Right lobe of liver (tissue), 4 donors: ENCODE results near the gene PPM1F.

Experiments used
- POLR2A ChIP-seq: fragments of 450-650 bp; IDR thresholded peaks from one replicate; pipeline ENCODE4 v1.6.1; 2017; ENCODE audit warnings: antibody characterized with exemption, mild to moderate bottlenecking
- TF ChIP-seq, protein P1 (sequence below), 4 donors: fragments of 200-600 bp in 3 of 4; fragments of 450-650 bp in 1 of 4; IDR thresholded peaks; one replicate each; pipeline versions ENCODE4 v1.5.1 to v1.8.0; 2016 to 2022; ENCODE audit warnings: antibody characterized with exemption in 4 of 4, mild to moderate bottlenecking in 2 of 4
- donor health status: DM: no; HTN: no; CAD: no.
- donor health status: DM: no; HTN: no; CAD: no.
- donor health status: DM: no; HTN: yes; CAD: no.

DNA sequence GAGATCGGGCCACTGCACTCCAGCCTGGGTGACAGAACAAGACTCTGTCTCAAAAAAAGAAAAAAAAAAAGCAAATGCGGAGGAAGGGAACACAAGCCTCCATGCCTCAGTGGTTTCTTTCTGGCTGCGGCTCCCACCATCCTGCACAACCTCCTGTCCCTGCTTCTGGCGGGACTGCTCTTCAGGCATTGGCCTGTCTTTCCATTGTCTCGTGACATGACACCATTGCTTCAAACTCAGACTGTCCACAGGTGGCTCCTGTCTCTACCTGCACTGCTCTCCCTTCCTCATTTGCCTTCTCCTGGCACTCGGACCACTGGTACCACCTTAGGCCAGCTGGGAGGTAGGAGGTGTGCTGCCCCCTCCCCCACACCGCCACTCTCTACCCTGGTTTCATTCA is 10.6 kb upstream of the PPM1F start:
- TF ChIP-seq, protein P1, sequence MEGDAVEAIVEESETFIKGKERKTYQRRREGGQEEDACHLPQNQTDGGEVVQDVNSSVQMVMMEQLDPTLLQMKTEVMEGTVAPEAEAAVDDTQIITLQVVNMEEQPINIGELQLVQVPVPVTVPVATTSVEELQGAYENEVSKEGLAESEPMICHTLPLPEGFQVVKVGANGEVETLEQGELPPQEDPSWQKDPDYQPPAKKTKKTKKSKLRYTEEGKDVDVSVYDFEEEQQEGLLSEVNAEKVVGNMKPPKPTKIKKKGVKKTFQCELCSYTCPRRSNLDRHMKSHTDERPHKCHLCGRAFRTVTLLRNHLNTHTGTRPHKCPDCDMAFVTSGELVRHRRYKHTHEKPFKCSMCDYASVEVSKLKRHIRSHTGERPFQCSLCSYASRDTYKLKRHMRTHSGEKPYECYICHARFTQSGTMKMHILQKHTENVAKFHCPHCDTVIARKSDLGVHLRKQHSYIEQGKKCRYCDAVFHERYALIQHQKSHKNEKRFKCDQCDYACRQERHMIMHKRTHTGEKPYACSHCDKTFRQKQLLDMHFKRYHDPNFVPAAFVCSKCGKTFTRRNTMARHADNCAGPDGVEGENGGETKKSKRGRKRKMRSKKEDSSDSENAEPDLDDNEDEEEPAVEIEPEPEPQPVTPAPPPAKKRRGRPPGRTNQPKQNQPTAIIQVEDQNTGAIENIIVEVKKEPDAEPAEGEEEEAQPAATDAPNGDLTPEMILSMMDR (IDR thresholded peaks at IDR 0.05): no peak
- TF ChIP-seq POLR2A: no peak
